Testis (tissue), 3 donors: Measurements from ENCODE around the gene PRR9. TPM values are rescaled to one million over a fixed set of nuclear protein-coding genes. Genes with fewer than 3 reads are reported as not detected.

Experiments
- DNase-seq: peaks from one replicate; pipeline ENCODE4 v3.0.0-alpha.2; 2019
- H3K27ac ChIP-seq, 2 donors: fragments of 200-600 bp; sonication (generic); one replicate each; pipeline ENCODE4 v1.5.1; 2019
- H3K27me3 ChIP-seq: fragments of 200-600 bp; sonication (generic); one replicate; pipeline ENCODE4 v1.5.1; 2019
- H3K36me3 ChIP-seq: fragments of 200-600 bp; sonication (generic); one replicate; pipeline ENCODE4 v1.5.1; 2017; ENCODE audit warnings: low read depth; ENCODE audit errors: missing control alignments
- H3K4me1 ChIP-seq: fragments of 200-600 bp; sonication (generic); one replicate; pipeline ENCODE4 v1.5.1; 2019
- H3K4me3 ChIP-seq, 2 donors: fragments of 200-600 bp; sonication (generic); one replicate each; pipeline ENCODE4 v1.5.1; 2017 to 2019
- H3K9me3 ChIP-seq: fragments of 200-600 bp; sonication (generic); one replicate; pipeline ENCODE4 v1.5.1; 2017
- CTCF ChIP-seq, 3 experiments: fragments of 450-650 bp in 2 of 3; fragments of 200-600 bp in 1 of 3; sonication (generic) in 1 of 3; IDR thresholded peaks; one replicate each; pipeline ENCODE4 v1.5.1; 2016 to 2019; ENCODE audit warnings: antibody characterized with exemption in 3 of 3, mild to moderate bottlenecking in 2 of 3, moderate library complexity in 1 of 3
- POLR2A ChIP-seq: fragments of 450-650 bp; IDR thresholded peaks from one replicate; pipeline ENCODE4 v1.6.1; 2017; ENCODE audit warnings: antibody characterized with exemption, mild to moderate bottlenecking, moderate library complexity
- WGBS, 2 donors: methylation state at CpG; one replicate each; pipeline ENCODE4 v1.1.5; 2018; 5-methylcytosine and 5-hydroxymethylcytosine counted together
- intact Hi-C: fragments of 100-400 bp; cut with DNase I; formaldehyde crosslinking; loops from one replicate; pipeline ENCODE4 v1.15.1; 2023; ENCODE audit warnings: low total_unique reads
- polyA plus RNA-seq: library from polyadenylated mRNA; stranded (reverse); fragments of 350-450 nt; fragmentation: Illumina TruSeq; extraction: RNeasy Lipid Tissue Mini Kit (QIAGEN cat#74804); gene quantifications from one replicate; pipeline ENCODE4 v1.2.3, GENCODE V29; 2014; ENCODE audit warnings: low read depth, low replicate concordance; ENCODE audit not compliant: insufficient read depth
- total RNA-seq, 2 donors: library from RNA; depleted of rRNA; stranded (reverse); fragments of >200 nt; gene quantifications; one replicate each; pipeline ENCODE4 v1.2.3, GENCODE V29; 2016

PRR9 gene
- total and polyA plus RNA-seq, 3 donors from 2014 or later = 0.31 to 3.5 (median 2.8) TPM

GRCh38 chr1:153260585-153261280, 43.3 kb downstream of the PRR9 start:
- Histone ChIP-seq H3K4me1 (peaks cover 5% of the 10 kb centered on the region), H3K4me3 (peak overlapping the region; percentile 43 to 50), H3K27me3 (no peaks in the 10 kb centered on the region), H3K9me3 (no peaks in the 10 kb centered on the region), H3K36me3 (no peaks in the 10 kb centered on the region), H3K27ac (no peak overlapping the region)
- no peak for DNase-seq
- intact Hi-C loops = no loop called here
- WGBS, 2 donors = 24 to 28% methylated on average over 7 to 9 of the region's 45 CpGs
- no peak for TF ChIP-seq POLR2A
- TF ChIP-seq CTCF (IDR thresholded peaks at IDR 0.05) = no peak

- WGBS, 2 donors = 1 to 9% methylated on average over 24 to 52 of the region's 80 CpGs
- intact Hi-C loops = no loop called here
- peaks cover 5% of the 10 kb centered on the region for H3K4me1 ChIP-seq
- TF ChIP-seq CTCF (IDR thresholded peaks at IDR 0.05) (no peak), POLR2A (no peak)
- DNase-seq = peak; percentile 30
- no peaks in the 10 kb centered on the region for H3K36me3 ChIP-seq
- no peaks in the 10 kb centered on the region for H3K27me3 ChIP-seq
- peak overlapping the region; percentile 43 to 50 for H3K4me3 ChIP-seq
- no peak overlapping the region for H3K27ac ChIP-seq
- no peaks in the 10 kb centered on the region for H3K9me3 ChIP-seq
These were observed 44.1 kb downstream of the PRR9 start for GRCh38 chr1:153261281-153262069.

- Histone ChIP-seq H3K27me3 (no peaks in the 10 kb centered on the region), H3K4me1 (peaks cover 5% of the 10 kb centered on the region), H3K9me3 (no peaks in the 10 kb centered on the region), H3K4me3 (peak overlapping the region in 1 of 2 donors; percentile 50), H3K27ac (no peak overlapping the region), H3K36me3 (no peaks in the 10 kb centered on the region)
- no peak for DNase-seq
- TF ChIP-seq CTCF (IDR thresholded peaks at IDR 0.05) (no peak), POLR2A (no peak)
- WGBS, 2 donors = 24 to 34% methylated on average over 6 of the region's 6 CpGs
- intact Hi-C loops = no loop called here
These were observed 44.6 kb downstream of the PRR9 start for GRCh38 chr1:153262070-153262366.

- DNase-seq = no peak
- H3K9me3 ChIP-seq = no peaks in the 10 kb centered on the region
- intact Hi-C loops = no loop called here
- peak overlapping the region in 1 of 2 donors; percentile 50 for H3K4me3 ChIP-seq
- no peak overlapping the region for H3K27ac ChIP-seq
- H3K27me3 ChIP-seq = no peaks in the 10 kb centered on the region
- TF ChIP-seq CTCF (IDR thresholded peaks at IDR 0.05) (no peak), POLR2A (no peak)
- no peaks in the 10 kb centered on the region for H3K36me3 ChIP-seq
- 26 to 33% methylated on average over 10 of the region's 10 CpGs for WGBS, 2 donors
- peaks cover 5% of the 10 kb centered on the region for H3K4me1 ChIP-seq
These were observed 45.2 kb downstream of the PRR9 start for GRCh38 chr1:153262462-153263157.
